SU-DHL-6 (cell line): ENCODE measurements around the gene PRSS12.

Source experiments
- EZH2phosphoT487 ChIP-seq: fragments of 200-600 bp; sonication (generic), shearing (Covaris generic); conservative IDR thresholded peaks from 2 replicates; pipeline ENCODE4 v1.6.1; 2018; ENCODE audit warnings: mild to moderate bottlenecking, antibody characterized with exemption, low read length, moderate library complexity, mixed read lengths
- TF ChIP-seq, protein P1 (sequence below): fragments of 200-600 bp; sonication (generic); IDR thresholded peaks from one replicate; pipeline ENCODE4 v1.5.1; 2017; ENCODE audit warnings: antibody characterized with exemption, mild to moderate bottlenecking, low read length, moderate library complexity; ENCODE audit not compliant: insufficient read depth, poor library complexity, severe bottlenecking

DNA sequence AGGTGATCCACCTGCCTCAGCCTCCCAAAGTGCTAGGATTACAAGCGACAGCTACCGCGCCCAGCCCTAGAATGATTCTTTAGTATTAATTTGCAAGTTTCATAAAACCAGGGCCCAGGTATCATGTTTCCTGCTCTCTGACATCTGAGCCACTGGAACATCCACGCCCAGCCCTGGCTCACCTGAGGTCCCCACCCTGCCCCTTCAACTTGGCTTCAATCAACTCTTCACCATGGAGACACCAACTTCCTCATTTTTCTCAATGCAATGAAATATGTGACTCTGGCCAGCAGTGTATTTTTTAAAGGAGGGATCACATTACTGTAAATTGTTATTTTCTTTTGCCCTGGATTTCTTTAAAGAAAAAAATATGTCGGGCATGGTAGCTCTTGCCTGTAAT lies 3.9 kb downstream of the PRSS12 start:
- TF ChIP-seq, protein P1, sequence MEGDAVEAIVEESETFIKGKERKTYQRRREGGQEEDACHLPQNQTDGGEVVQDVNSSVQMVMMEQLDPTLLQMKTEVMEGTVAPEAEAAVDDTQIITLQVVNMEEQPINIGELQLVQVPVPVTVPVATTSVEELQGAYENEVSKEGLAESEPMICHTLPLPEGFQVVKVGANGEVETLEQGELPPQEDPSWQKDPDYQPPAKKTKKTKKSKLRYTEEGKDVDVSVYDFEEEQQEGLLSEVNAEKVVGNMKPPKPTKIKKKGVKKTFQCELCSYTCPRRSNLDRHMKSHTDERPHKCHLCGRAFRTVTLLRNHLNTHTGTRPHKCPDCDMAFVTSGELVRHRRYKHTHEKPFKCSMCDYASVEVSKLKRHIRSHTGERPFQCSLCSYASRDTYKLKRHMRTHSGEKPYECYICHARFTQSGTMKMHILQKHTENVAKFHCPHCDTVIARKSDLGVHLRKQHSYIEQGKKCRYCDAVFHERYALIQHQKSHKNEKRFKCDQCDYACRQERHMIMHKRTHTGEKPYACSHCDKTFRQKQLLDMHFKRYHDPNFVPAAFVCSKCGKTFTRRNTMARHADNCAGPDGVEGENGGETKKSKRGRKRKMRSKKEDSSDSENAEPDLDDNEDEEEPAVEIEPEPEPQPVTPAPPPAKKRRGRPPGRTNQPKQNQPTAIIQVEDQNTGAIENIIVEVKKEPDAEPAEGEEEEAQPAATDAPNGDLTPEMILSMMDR, result no peak
- no peak for TF ChIP-seq EZH2phosphoT487
